Neural cell (in vitro differentiated cells): ENCODE measurements around the gene TEX19. TPM values are rescaled to one million over a fixed set of nuclear protein-coding genes. Genes with fewer than 3 reads are reported as not detected.

Experiments
- H2AFZ ChIP-seq: fragments of 200-600, 300-800 bp; sonication (generic), shearing (Covaris generic); 2 replicates; pipeline ENCODE4 v1.6.0; 2014; ENCODE audit warnings: low read depth, mild to moderate bottlenecking, antibody characterized with exemption, low read length, moderate library complexity
- H3F3A ChIP-seq: fragments of 200-600 bp; shearing (Covaris generic); 2 replicates; pipeline ENCODE4 v1.6.1; 2016; ENCODE audit warnings: mild to moderate bottlenecking, moderate library complexity, mixed read lengths, antibody characterized with exemption, low read length; ENCODE audit not compliant: insufficient read depth, poor library complexity, severe bottlenecking
- H3K27ac ChIP-seq: fragments of 200-600, 300-800 bp; sonication (generic), shearing (Covaris generic); 2 replicates; pipeline ENCODE4 v1.5.1; 2014; ENCODE audit warnings: mild to moderate bottlenecking, low read length, moderate library complexity
- H3K27me3 ChIP-seq: fragments of 300-800, 200-600 bp; sonication (generic), shearing (Covaris generic); 2 replicates; pipeline ENCODE4 v1.6.0; 2014; ENCODE audit warnings: mild to moderate bottlenecking, low read depth, low read length, moderate library complexity; ENCODE audit not compliant: insufficient read depth
- H3K36me3 ChIP-seq: fragments of 300-800, 200-600 bp; sonication (generic), shearing (Covaris generic); 2 replicates; pipeline ENCODE4 v1.5.1; 2014; ENCODE audit warnings: mild to moderate bottlenecking, antibody characterized with exemption, low read length, moderate library complexity; ENCODE audit not compliant: insufficient read depth
- H3K4me2 ChIP-seq: fragments of 300-800, 200-600 bp; sonication (generic), shearing (Covaris generic); 2 replicates; pipeline ENCODE4 v1.6.0; 2014; ENCODE audit warnings: mild to moderate bottlenecking, low read length
- H3K4me3 ChIP-seq: fragments of 300-800, 200-600 bp; sonication (generic), shearing (Covaris generic); 2 replicates; pipeline ENCODE4 v1.5.1; 2014; ENCODE audit warnings: mild to moderate bottlenecking, low read length, moderate library complexity
- H3K79me2 ChIP-seq: fragments of 200-600 bp; shearing (Covaris generic); replicated peaks from 2 replicates; pipeline ENCODE4 v1.6.0; 2014; ENCODE audit warnings: mild to moderate bottlenecking, low read length, moderate library complexity; ENCODE audit not compliant: insufficient read depth
- H3K9ac ChIP-seq: fragments of 300-800, 200-600 bp; sonication (generic), shearing (Covaris generic); 2 replicates; pipeline ENCODE4 v1.6.1; 2016; ENCODE audit warnings: mild to moderate bottlenecking, low read length, mixed read lengths
- H3K9me2 ChIP-seq: fragments of 200-600 bp; shearing (Covaris generic); 2 replicates; pipeline ENCODE4 v1.6.1; 2016; ENCODE audit warnings: mild to moderate bottlenecking, low read length, mixed read lengths; ENCODE audit not compliant: insufficient read depth
- H3K9me3 ChIP-seq: fragments of 200-600, 300-800 bp; sonication (generic), shearing (Covaris generic); 2 replicates; pipeline ENCODE4 v1.6.1; 2016; ENCODE audit warnings: mild to moderate bottlenecking, mixed run types, low read length, moderate library complexity, mixed read lengths
- H4K20me1 ChIP-seq: fragments of 200-600 bp; shearing (Covaris generic); 2 replicates; pipeline ENCODE4 v1.6.1; 2016; ENCODE audit warnings: mild to moderate bottlenecking, mixed run types; ENCODE audit not compliant: insufficient read depth
- EP300 ChIP-seq: fragments of 450-650 bp; conservative IDR thresholded peaks from 2 replicates; pipeline ENCODE4 v1.6.1; 2014; ENCODE audit warnings: antibody characterized with exemption, mild to moderate bottlenecking, moderate library complexity; ENCODE audit not compliant: poor library complexity, severe bottlenecking
- MXI1 ChIP-seq: fragments of 450-650 bp; conservative IDR thresholded peaks from 2 replicates; pipeline ENCODE4 v1.6.1; 2014; ENCODE audit warnings: antibody characterized with exemption, mild to moderate bottlenecking; ENCODE audit not compliant: poor library complexity, severe bottlenecking
- POLR2AphosphoS5 ChIP-seq: IDR thresholded peaks from 2 replicates; pipeline ENCODE4 v1.6.1; 2012
- RAD21 ChIP-seq: fragments of 450-650 bp; conservative IDR thresholded peaks from 2 replicates; pipeline ENCODE4 v1.6.1; 2014; ENCODE audit warnings: antibody characterized with exemption, mild to moderate bottlenecking, moderate library complexity
- SMC3 ChIP-seq: fragments of 450-650 bp; conservative IDR thresholded peaks from 2 replicates; pipeline ENCODE4 v1.6.1; 2014; ENCODE audit warnings: antibody characterized with exemption, mild to moderate bottlenecking, moderate library complexity; ENCODE audit not compliant: poor library complexity
- TAF1 ChIP-seq: IDR thresholded peaks from 2 replicates; pipeline ENCODE4 v1.6.1; 2012; ENCODE audit warnings: low read depth
- polyA plus RNA-seq: library from polyadenylated mRNA; depleted of rRNA; stranded (reverse); fragments of >200 nt; gene quantifications from 2 replicates; pipeline ENCODE4 v1.2.3, GENCODE V29; 2014
- TF ChIP-seq, protein P1 (sequence below): fragments of 450-650 bp; IDR thresholded peaks from 2 replicates; pipeline ENCODE4 v1.5.1; 2014; ENCODE audit warnings: antibody characterized with exemption, mild to moderate bottlenecking, moderate library complexity; ENCODE audit not compliant: poor library complexity, severe bottlenecking
- TF ChIP-seq, protein P2 (sequence below): IDR thresholded peaks from 2 replicates; pipeline ENCODE4 v1.6.1; 2012; ENCODE audit warnings: borderline replicate concordance

The TEX19 gene
- polyA plus RNA-seq, 1 donor from 2014 or later: not detected

DNA sequence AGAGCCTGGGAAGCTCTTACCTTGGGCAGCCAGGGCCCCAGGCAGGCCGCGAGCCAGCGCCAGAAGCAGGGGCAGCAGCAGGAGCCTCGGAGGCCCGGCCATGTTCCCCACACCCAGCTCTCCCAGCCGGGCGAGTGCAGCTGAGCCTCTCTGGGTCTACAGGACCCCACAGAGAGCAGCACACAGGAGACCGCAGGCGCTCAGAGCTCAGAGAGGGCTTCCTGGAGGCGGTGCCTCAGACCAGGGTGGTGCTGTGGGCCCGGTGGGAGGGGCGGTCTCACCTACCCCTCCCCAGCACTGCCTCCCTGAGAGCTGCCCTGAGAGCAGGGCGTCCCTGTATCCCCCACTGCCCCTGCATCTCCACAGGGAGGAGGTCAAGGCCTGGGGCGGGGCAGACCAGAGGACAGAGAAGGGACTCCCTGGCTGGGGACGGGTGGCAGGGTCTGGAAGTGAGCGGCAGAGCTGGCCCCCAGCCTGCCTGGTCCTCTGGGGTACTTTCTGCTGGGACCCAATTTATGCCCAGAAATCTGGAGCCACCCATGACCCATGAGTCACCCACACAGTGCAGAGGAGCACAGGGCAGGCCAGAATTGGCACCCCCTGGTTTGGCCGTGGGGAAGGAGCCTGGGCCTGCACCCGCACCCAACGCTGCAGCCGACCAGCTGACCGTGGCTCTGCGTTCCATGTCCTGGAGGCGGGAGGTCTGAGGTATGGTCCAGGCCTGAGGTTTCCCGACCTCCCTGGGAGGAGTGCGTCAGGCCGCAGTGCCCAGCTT, 41.5 kb upstream of the TEX19 start, which contains the start of gene CD7:
Gene CD7 (minus strand): TSS at position 215 of the 775 bp plus-strand sequence. CDS start 113 bp downstream, at position 102.
- Histone ChIP-seq H3K9me2 (no peaks in the 10 kb centered on the region), H3K79me2 (no peaks in the 10 kb centered on the region), H3K27me3 (no peaks in the 10 kb centered on the region), H3K36me3 (no peaks in the 10 kb centered on the region), H3K9ac (no peak within 1 kb of the TSS), H3K9me3 (no peaks in the 10 kb centered on the region), H3K4me2 (no peak within 1 kb of the TSS), H3K4me3 (no peak within 1 kb of the TSS), H4K20me1 (no peaks in the 10 kb centered on the region), H3F3A (no peaks in the 10 kb centered on the region), H3K27ac (no peak within 1 kb of the TSS), H2AFZ (no peak within 1 kb of the TSS)
- TF ChIP-seq, protein P1, sequence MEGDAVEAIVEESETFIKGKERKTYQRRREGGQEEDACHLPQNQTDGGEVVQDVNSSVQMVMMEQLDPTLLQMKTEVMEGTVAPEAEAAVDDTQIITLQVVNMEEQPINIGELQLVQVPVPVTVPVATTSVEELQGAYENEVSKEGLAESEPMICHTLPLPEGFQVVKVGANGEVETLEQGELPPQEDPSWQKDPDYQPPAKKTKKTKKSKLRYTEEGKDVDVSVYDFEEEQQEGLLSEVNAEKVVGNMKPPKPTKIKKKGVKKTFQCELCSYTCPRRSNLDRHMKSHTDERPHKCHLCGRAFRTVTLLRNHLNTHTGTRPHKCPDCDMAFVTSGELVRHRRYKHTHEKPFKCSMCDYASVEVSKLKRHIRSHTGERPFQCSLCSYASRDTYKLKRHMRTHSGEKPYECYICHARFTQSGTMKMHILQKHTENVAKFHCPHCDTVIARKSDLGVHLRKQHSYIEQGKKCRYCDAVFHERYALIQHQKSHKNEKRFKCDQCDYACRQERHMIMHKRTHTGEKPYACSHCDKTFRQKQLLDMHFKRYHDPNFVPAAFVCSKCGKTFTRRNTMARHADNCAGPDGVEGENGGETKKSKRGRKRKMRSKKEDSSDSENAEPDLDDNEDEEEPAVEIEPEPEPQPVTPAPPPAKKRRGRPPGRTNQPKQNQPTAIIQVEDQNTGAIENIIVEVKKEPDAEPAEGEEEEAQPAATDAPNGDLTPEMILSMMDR: no peak

DNA sequence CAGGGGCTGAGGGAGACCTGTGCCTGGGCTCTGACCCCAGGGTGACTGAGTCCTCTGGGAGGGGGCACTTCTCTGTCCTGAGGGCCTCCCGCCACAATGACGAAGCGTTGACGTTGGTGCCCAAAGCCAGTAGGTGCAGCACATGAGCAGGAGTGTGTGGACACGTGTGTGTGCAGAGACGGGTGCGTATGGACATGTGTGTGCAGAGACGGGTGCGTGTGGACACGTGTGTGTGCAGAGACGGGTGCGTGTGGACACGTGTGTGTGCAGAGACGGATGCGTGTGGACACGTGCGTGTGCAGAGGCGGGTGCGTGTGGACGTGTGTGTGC, 40.9 kb upstream of the TEX19 start:
- Histone ChIP-seq H4K20me1 (no peaks in the 10 kb centered on the region), H3K27me3 (no peaks in the 10 kb centered on the region)

More for the DNA sequence above, 40.9 kb upstream of the TEX19 start:
- Histone ChIP-seq H3K9me3 (no peaks in the 10 kb centered on the region), H3K4me3 (no peak overlapping the region), H2AFZ (no peak overlapping the region), H3K4me2 (no peak overlapping the region), H3K9ac (no peak overlapping the region), H3F3A (no peaks in the 10 kb centered on the region), H3K79me2 (no peaks in the 10 kb centered on the region), H3K9me2 (no peaks in the 10 kb centered on the region), H3K36me3 (no peaks in the 10 kb centered on the region), H3K27ac (no peak overlapping the region)
- TF ChIP-seq POLR2AphosphoS5: no peak
- TF ChIP-seq RAD21: no peak
- no peak for TF ChIP-seq MXI1
- no peak for TF ChIP-seq EP300
- TF ChIP-seq TAF1: no peak
- TF ChIP-seq, protein P2, sequence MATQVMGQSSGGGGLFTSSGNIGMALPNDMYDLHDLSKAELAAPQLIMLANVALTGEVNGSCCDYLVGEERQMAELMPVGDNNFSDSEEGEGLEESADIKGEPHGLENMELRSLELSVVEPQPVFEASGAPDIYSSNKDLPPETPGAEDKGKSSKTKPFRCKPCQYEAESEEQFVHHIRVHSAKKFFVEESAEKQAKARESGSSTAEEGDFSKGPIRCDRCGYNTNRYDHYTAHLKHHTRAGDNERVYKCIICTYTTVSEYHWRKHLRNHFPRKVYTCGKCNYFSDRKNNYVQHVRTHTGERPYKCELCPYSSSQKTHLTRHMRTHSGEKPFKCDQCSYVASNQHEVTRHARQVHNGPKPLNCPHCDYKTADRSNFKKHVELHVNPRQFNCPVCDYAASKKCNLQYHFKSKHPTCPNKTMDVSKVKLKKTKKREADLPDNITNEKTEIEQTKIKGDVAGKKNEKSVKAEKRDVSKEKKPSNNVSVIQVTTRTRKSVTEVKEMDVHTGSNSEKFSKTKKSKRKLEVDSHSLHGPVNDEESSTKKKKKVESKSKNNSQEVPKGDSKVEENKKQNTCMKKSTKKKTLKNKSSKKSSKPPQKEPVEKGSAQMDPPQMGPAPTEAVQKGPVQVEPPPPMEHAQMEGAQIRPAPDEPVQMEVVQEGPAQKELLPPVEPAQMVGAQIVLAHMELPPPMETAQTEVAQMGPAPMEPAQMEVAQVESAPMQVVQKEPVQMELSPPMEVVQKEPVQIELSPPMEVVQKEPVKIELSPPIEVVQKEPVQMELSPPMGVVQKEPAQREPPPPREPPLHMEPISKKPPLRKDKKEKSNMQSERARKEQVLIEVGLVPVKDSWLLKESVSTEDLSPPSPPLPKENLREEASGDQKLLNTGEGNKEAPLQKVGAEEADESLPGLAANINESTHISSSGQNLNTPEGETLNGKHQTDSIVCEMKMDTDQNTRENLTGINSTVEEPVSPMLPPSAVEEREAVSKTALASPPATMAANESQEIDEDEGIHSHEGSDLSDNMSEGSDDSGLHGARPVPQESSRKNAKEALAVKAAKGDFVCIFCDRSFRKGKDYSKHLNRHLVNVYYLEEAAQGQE: no peak
- no peak for TF ChIP-seq SMC3
